Loucy (cell line): Measurements from ENCODE around the gene RAB8B.

Source experiments
- EZH2phosphoT487 ChIP-seq: fragments of 200-600 bp; IDR thresholded peaks from 2 replicates; pipeline ENCODE4 v1.6.1; 2018; ENCODE audit warnings: antibody characterized with exemption, mild to moderate bottlenecking, moderate library complexity, borderline replicate concordance
- TF ChIP-seq, protein P1 (sequence below): fragments of 200-600 bp; sonication (generic); conservative IDR thresholded peaks from 2 replicates; pipeline ENCODE4 v1.5.1; 2014; ENCODE audit warnings: mild to moderate bottlenecking, antibody characterized with exemption, low read length

DNA sequence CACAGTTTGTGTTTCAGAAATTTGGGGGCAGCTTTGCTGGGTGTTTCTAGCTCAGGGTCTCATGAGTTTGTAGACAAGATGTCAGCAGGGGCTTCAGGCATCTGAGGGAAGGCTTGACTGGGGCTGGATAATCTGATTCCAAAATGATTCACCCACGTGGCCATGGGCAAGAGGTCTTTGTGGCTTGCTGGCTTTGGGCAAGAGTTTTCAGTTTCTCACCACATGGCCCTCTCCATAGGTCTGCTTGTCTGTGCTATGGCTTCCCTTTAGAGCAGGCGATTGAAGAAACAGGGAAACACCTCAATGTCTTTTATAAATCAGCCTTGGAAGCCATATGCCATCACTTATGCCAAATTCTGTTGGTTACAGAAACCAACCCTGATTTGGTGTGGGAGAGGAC lies 44.0 kb upstream of the RAB8B start:
- TF ChIP-seq, protein P1, sequence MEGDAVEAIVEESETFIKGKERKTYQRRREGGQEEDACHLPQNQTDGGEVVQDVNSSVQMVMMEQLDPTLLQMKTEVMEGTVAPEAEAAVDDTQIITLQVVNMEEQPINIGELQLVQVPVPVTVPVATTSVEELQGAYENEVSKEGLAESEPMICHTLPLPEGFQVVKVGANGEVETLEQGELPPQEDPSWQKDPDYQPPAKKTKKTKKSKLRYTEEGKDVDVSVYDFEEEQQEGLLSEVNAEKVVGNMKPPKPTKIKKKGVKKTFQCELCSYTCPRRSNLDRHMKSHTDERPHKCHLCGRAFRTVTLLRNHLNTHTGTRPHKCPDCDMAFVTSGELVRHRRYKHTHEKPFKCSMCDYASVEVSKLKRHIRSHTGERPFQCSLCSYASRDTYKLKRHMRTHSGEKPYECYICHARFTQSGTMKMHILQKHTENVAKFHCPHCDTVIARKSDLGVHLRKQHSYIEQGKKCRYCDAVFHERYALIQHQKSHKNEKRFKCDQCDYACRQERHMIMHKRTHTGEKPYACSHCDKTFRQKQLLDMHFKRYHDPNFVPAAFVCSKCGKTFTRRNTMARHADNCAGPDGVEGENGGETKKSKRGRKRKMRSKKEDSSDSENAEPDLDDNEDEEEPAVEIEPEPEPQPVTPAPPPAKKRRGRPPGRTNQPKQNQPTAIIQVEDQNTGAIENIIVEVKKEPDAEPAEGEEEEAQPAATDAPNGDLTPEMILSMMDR = no peak
- no peak for TF ChIP-seq EZH2phosphoT487
